A172 (cell line): ENCODE results near the gene SPG7. TPM values are rescaled to one million over a fixed set of nuclear protein-coding genes. Genes with fewer than 3 reads are reported as not detected.
"Not testable (repeated sequence)": the region's sequence is repeated elsewhere in the genome, so short reads cannot be mapped to it uniquely, and the experiment has no call there.

Experiments
- DNase-seq: peaks from one replicate; pipeline ENCODE4 v3.0.0-alpha.2; 2015; ENCODE audit warnings: low spot score
- total RNA-seq: library from RNA; depleted of rRNA; stranded (reverse); fragments of >200 nt; shearing (Covaris generic); gene quantifications from 2 replicates; pipeline ENCODE4 v1.2.3, GENCODE V29; 2014

The SPG7 gene
- total RNA-seq, 1 experiment from 2014 or later: 208 TPM

DNA sequence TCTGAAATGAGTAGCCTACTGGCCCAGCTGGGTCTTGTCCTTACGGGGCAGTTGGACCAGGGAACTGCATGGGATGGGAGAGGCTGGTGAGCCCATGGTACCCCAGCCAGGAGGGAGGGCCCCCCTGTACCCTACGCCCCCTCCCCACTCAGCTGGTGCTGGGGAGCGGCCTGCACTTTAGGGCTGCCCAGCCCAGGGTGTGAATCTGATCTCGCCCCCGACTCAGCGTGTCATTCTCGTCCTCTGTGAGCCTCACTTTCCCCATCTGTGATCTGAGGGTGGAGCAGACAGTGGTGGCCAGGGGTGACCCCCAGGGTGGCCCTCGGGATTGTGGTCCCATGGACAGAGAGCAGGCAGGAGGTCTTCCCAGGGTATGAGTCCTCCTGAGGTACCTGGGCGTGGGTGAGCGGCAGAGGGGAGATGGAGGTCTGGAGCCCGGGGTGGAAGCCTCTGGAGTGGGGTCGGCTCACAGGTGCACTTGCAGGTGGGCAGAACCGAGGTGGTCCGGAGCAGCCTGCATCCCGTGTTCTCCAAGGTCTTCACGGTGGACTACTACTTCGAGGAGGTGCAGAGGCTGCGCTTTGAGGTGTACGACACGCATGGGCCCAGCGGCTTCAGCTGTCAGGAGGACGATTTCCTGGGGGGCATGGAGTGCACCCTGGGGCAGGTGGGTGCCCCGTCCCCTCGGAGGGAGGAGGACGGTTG is 69.0 kb downstream of the SPG7 start:
- DNase-seq: no peak

DNA sequence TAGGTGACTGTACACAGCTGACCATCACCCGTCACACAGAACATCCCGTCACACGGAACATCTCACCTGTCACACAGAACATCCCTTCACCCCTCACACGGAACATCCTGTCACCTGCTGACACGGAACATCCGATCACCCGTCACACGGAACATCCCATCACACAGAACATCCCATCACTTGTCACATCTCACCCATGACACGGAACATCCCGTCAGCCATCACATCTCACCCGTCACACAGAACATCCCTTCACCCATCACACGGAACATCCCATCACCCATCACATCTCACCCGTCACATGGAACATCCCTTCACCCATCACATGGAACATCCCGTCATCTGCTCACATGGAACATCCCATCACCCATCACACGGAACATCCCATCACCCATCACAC is 71.1 kb downstream of the SPG7 start:
- no peak for DNase-seq

DNA sequence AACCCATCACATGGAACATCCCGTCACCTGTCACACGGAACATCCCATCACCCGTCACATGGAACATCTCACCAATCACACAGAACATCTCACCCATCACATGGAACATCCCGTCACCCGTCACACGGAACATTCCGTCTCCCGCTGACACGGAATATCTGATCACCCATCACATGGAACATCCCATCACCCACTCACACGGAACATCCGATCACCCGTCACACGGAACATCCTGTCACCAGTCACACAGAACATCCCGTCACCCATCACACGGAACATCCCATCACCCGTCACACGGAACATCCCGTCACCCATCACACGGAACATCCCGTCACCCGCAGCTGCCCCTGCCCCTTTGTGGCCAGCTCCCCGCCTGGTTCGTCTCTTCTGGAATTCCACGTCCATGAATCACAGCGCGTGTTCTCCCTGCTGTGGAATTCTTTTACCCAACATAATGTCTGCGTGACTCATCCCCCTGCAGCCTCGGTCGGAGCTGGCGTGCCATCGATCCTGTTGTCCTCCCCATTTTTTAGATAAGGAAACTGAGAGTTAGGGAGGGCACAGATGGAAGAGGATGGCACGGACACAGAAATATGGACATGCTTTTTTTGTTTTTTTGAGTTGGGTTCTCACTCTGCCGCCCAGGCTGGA is 73.0 kb downstream of the SPG7 start:
- DNase-seq: peak; percentile 98

- DNase-seq: peak; percentile 74
Measured at GRCh38 chr16:89581861-89582563, 73.8 kb downstream of the SPG7 start.

DNA sequence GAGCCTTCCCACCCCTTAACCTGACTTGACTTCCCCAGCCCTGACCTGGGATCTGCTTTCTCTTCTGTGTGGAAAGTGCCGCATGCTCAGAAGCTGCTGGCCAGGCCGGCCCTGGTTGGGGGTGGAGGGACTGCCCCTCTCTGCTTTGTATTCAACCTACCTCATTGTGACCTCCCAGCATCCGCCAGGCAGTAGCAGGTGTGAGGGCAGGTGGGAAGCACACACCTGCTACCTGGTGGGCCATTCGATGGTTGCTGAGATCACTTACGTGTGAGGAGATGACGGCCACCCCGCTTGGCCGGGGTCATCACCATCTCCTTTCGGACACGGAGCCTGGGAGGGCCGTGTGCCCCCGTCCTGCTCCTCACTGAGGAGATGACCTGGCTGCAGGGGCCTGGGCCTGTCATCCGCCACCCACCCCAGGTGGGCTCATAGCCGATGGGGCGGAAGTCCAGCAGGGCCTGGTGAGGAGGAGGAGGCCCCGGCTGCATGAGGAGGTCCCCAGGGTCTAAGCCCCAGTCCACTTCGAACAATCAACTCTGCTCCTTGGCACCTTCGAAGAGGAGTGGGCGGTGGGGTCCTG is 74.5 kb downstream of the SPG7 start:
- DNase-seq: no peak

GRCh38 chr16:89583197-89583894 is 75.1 kb downstream of the SPG7 start:
- DNase-seq: no peak

DNA sequence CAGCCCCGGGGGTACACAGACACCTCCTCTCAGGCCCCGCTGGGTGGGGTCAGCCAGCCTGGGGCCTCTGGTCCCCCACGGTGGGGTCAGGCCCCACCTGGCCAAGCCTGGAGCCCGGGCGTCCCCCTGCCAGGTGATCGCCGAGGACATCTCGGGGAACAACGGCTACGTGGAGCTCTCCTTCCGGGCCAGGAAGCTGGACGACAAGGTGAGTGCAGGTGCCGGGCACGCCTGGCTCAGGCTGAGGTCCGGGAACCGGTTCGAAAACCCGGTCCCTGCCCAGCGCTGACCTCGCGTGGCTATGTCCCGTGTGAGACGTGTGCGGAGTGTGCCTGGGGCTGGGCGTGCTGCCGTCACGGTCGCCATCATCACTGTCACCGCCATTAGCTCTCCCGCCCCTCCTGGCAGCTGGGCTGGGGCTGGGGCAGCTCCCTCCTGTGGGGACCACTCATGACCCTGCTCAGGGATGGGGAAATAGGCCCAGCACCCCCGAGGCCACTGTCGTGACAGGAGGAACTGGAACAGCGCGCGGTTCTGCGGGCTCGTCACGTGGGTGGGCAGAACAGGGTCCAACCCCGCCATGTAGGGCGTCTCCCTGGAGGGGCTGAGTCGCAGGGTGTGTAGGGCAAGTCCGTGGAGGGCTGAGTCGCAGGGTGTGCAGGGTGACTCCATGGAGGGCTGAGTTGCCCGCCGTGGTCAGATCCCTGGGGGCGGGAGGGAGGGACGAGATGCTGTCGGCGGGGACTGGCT is 75.9 kb downstream of the SPG7 start:
- peak; percentile 15 for DNase-seq

- peak; percentile 59 for DNase-seq
Measured at GRCh38 chr16:89584768-89585549, 76.8 kb downstream of the SPG7 start.

- no peak for DNase-seq
Measured at GRCh38 chr16:89586218-89586617, 78.0 kb downstream of the SPG7 start.

- peak; percentile 44 for DNase-seq
Measured at GRCh38 chr16:89586853-89587252, 78.7 kb downstream of the SPG7 start.

DNA sequence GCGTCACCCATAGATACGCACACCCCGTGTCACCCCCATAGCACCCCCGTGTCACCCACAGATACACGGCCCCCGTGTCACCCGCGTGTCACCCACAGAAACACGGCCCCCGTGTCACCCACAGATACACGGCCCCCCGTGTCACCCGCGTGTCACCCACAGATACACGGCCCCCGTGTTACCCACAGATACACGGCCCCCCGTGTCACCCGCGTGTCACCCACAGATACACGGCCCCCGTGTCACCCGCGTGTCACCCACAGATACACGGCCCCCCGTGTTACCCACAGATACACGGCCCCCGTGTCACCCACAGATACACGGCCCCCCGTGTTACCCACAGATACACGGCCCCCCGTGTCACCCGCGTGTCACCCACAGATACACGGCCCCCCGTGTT is 79.5 kb downstream of the SPG7 start:
- not testable (repeated sequence) for DNase-seq

DNA sequence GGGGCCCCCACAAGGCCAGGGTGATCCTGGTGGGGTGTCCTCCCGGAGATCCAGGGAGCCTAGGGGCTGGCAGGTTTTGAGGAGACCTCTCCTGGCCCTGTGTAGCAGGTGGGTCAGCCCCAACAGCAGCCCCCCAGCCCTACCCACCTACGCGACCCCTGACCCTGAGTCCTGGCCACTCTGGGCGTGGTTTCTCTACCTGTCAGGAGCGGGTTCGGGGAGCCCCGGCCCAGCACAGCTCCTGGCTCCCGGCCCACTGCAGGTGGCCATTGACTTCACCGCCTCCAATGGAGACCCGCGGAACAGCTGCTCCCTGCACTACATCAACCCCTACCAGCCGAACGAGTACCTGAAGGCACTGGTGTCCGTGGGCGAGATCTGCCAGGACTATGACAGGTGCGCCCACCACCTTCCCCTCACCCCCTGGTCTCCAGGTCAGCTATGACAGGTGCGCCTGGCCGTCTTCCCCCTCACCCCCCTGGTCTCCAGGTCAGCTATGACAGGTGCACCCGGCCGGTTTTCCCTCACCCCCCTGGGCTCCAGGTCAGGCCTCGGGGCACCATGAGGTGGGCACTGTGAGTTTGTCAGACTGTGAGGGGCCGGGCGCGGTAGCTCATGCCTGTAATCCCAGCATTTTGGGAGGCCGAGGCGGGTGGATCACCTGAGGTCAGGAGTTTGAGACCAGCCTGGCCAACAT is 80.4 kb downstream of the SPG7 start:
- no peak for DNase-seq

DNA sequence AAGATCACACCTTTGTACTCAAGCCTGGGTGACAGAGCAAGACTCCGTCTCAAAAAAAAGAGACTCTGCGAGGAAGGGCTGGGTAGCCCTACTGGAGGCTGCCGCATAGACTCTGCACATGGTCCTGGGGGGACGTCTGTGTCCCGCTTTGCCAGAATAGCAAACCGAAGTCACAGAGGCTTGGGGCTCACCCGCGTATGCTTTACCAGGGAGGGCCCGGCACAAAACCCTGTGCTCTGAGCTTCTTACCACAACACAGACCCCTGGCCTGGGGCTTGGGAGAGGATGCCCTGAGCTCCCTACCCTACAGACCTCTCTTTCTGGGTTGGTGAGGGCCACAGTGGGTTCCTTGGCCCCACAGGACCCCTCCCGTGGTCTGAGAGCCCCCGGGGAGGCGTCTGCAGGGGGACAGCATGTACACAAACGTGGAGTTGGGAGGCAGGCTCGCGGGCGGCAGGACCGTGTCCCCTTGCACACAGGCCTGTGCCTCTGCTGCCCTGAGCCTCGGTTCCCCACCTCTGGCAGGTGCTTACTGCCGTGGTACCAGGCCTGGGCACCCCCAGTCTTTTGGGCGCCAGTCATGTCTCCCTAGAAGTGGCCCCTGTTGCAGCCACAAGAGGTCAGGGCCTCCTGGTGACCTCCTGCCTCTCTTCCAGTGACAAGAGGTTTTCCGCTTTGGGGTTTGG is 81.2 kb downstream of the SPG7 start:
- no peak for DNase-seq

GRCh38 chr16:89593841-89594240 is 85.6 kb downstream of the SPG7 start:
- DNase-seq: no peak

DNA sequence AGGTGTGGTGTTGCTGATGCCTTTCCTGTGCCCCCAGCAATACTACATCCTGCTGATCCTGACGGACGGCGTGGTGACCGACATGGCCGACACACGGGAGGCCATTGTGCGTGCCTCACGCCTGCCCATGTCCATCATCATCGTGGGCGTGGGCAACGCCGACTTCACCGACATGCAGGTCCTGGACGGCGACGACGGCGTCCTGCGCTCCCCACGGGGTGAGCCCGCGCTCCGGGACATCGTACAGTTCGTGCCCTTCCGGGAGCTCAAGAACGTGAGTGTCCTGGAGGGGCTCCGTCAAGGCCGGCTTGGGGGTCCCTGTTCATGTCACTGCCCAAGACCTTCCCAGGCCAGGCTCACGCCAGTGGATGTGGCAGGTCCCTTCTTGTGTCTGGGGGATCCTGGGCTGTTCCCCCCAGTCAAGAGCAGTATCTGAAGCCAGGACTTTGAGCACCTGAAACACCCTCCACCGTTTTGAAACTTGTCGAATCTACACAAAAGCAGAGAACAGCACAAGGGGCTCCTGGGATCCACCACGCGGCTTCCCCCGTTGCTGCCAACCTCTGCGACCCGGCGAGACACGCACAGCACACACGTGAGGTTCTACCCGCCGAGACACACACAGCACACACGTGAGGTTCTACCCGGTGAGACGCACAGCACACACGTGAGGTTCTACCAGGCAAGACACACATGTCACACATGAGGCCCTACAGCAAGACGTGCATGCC is 87.3 kb downstream of the SPG7 start:
- DNase-seq: no peak

GRCh38 chr16:89596061-89596689 is 88.0 kb downstream of the SPG7 start:
- no peak for DNase-seq

DNA sequence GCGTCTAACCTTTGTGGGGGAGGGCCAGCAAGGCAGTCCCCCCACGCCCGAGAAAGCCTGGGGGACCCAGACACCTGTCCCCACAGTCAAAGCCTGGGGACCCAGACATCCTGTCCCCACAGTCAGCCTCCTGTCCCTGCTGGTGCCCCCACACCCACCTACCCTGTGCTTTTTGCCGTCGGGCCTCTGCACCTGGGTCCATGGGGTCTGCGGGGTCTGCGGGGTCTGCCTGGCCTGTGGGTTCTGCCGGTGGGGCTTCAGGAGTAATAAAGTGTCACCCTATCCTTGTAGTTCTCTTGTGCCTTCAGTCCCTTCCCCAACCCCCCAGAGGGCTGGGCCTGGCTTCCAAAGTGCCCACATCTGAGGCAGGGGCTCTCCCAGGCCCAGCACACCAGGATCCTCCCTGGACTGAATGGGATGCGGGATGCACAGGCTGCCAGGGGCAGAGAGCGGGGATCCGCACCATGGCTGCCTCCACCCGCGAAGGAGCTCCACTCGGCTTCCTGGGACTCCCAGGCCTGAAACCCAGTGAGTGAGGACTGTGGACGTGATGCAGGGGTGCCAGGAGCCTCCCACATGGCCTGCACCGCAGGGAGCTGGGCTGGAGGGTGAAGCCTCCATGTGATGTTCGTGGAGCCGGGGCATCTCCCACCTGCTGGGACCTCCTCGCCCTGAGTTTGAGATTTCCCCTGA is 88.9 kb downstream of the SPG7 start:
- no peak for DNase-seq
